Stimulated activated CD4-positive, alpha-beta T cell treated with anti-CD3 and anti-CD28 coated beads, Interleukin-4, amount 100 ng/mL, for 24 hours (primary cell): ENCODE data around the gene PGF.

Source experiments
- DNase-seq: peaks from one replicate; pipeline ENCODE4 v3.0.0-alpha.2; 2020

PGF gene

GRCh38 chr14:74977901-74978385 is 22.5 kb upstream of the PGF start:
- no peak for DNase-seq

GRCh38 chr14:74977164-74977900 is 21.9 kb upstream of the PGF start:
- no peak for DNase-seq

DNA sequence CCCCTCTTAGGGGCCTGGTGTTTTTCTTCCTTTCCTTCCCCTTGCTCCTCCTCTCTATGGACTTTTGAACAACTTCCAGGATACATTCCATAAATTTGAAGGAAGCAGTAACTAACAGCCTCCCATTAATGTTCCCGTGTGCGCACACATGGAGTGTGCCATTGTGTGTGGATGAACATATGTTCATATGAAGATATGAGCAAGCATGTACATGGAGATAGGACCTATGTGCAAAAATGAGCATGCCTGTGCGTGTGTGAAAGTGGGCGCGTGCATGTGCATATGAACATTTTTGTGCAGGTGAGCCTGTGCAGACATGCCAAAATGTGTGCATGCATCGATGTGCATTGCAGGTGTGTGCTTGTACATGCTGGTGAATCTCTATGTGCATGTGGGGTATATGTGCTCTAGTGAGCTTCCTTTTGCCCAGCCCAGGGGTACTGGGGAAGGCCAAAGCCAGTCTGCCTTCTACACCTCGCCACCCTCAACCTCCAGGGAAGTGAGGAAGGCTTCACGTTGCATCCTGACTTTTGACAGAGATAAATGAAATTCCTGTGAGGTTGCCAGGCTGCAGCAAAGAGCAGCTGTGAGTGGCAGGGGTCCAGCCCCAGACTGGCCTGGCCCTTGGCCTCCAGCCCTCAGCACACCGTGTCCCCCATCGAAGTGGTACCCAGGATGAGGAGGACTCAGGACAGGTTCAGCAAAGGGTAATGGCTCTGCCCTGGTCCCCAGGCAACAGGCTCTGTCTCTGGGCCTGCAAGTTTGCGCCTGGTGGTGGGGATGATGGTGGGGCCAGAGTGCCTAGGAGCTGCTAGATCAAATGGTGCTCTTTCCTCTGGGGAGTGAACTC is 21.1 kb upstream of the PGF start:
- no peak for DNase-seq

- no peak for DNase-seq
Measured at GRCh38 chr14:74975059-74975810, 19.8 kb upstream of the PGF start.

GRCh38 chr14:74974364-74975058 is 19.1 kb upstream of the PGF start:
- DNase-seq, result no peak

GRCh38 chr14:74973905-74974363 is 18.5 kb upstream of the PGF start:
- no peak for DNase-seq

DNA sequence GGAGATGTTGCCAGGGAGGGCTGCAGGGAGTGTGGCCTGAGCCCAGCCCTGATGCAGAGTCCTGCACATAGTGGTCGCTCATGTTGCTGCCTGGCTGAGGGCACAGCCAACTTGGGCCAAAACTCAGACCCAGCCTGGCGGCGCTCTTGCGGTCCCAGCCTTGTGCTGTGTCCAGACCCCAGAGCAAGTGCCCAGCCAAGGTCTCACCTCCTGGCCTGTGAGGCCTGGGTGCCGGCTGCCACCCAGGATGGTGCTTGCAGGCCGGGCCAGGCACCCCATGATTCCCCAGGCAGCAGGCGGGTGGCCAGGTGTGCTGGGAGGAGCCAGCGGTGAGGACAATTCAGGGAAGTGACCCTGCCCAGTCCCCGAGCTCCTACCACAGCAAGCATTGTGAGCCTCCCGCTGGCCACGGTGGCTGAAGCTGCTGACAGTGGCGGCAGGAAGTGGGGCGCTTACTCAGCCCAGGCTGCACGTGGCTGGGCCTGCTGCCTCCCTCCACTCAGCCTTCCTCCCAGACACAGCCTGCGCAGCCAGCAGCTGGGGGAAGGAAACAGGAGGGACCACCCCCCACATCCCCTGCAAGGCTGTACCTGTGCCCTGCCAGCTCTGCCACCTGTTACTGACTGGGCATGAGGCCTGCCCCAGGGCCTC is 17.7 kb upstream of the PGF start:
- no peak for DNase-seq

GRCh38 chr14:74968811-74969210 is 13.4 kb upstream of the PGF start:
- no peak for DNase-seq

GRCh38 chr14:74965486-74966153 is 10.2 kb upstream of the PGF start:
- no peak for DNase-seq

- DNase-seq, result no peak
Measured at GRCh38 chr14:74964787-74965485, 9.5 kb upstream of the PGF start.

GRCh38 chr14:74963705-74964271 is 8.4 kb upstream of the PGF start:
- no peak for DNase-seq

DNA sequence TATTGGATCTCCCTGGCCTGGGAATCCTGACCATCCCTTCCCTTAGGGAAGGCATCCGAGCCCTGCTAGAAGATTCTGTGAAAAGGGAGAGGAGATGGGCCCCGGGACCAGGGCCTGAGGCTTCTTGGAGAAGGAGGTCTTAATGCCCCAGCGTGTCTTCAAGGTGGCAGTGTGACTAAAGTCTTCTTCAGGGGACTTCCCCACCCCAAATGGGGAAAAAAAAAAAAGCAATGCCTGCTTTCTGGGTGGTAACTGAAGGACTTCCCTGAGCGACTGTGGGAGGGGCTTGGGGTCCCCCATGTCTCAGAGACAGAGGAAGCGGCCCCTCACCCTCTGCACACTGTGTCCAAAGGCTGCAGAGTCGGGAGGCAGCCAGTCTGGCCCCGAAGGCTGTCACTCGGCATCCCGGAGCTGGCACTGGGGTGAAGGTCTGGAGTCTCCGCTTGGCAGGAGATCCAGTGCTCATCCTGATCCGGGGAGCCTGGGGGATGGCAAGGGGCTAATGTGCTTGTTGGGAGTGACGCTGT is 7.8 kb upstream of the PGF start:
- DNase-seq, result no peak

DNA sequence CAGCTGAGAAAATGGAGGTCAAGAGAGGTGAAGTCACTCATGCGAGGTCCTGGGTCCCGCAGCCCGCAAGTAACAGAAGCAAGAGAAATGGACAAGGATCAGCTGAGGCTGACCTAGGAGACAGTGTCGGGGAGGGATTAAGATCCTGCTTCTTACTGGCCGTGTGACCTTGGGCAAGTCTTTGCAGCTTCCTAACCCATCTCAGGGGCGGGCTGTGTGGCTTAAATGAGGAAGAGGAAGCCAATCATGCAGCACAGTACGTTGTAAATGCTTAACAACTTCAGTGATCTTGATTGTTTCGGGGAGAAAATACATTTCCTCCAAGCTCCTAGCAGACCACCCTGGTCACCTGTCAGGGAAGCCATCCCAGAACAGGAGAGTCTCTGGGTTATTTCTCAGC is 7.1 kb upstream of the PGF start:
- DNase-seq, result no peak

GRCh38 chr14:74962046-74962445 is 6.6 kb upstream of the PGF start:
- DNase-seq, result no peak

- no peak for DNase-seq
Measured at GRCh38 chr14:74961238-74961911, 6.0 kb upstream of the PGF start.

GRCh38 chr14:74960736-74961135 is 5.3 kb upstream of the PGF start:
- DNase-seq, result no peak

DNA sequence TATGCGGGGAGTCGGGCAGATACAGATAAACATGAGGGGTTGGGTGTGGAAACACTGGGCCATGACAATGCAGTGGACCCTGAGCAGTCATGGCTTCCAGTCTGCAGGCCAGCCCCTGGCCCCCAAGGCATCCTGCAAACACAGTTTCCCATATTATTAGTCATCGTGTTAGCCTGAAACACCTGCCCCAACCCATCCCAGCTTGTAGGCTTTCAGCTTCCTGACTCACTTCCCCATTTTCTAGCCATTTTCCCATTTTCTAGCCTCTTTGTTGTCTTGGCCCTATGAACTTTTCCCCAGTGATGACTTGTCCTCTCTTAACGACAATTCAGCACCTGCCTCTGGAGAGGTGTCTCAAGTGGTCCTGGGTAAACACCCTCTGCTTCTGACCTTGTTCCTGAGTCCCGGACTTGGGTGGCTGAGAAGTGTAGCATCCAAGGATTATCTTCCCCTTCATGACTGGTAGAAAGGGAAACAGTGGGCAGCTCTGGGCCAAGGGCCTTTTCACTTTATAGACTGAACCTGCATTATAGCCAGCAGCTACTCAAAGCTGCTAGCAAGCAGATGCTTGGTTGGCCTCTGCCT is 4.3 kb upstream of the PGF start:
- no peak for DNase-seq

- no peak for DNase-seq
Measured at GRCh38 chr14:74956280-74957072, 1.1 kb upstream of the PGF start.

DNA sequence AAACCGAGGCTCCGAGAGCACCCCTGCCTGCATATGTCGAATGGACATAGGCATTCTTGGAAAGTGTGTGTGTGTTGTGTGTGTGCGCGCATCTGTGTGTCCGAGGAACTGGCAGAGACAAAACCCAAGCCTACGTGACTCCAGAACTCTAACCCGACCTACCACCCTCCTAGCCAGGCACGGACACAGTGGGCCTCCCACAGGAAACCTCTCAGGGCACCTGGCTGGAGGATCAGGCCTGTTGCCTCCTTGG is 556 bp upstream of the PGF start:
- DNase-seq, result no peak
